IPS-18a (cell line): ENCODE measurements around the gene YBX3.

ENCODE experiments used
- H3K27ac ChIP-seq: one replicate; pipeline ENCODE4 v1.5.1; 2013; ENCODE audit warnings: low read length
- H3K27me3 ChIP-seq: one replicate; pipeline ENCODE4 v1.6.1; 2013; ENCODE audit warnings: mild to moderate bottlenecking, low read length; ENCODE audit not compliant: control insufficient read depth, insufficient read depth
- H3K36me3 ChIP-seq: one replicate; pipeline ENCODE4 v1.6.1; 2013; ENCODE audit warnings: low read depth, low read length; ENCODE audit not compliant: control insufficient read depth
- H3K4me1 ChIP-seq: one replicate; pipeline ENCODE4 v1.6.1; 2013; ENCODE audit warnings: low read depth, low read length; ENCODE audit not compliant: control insufficient read depth
- H3K4me3 ChIP-seq: one replicate; pipeline ENCODE4 v1.5.1; 2013; ENCODE audit warnings: low read length
- H3K9ac ChIP-seq: one replicate; pipeline ENCODE4 v1.6.1; 2013; ENCODE audit warnings: mild to moderate bottlenecking, low read length, moderate library complexity
- H3K9me3 ChIP-seq: one replicate; pipeline ENCODE4 v1.6.1; 2013; ENCODE audit warnings: low read depth, low read length; ENCODE audit not compliant: control insufficient read depth

Gene YBX3

GRCh38 chr12:10701843-10702242 lies 21.3 kb downstream of the YBX3 start:
- Histone ChIP-seq H3K36me3 (peaks cover 87% of the 10 kb centered on the region), H3K9me3 (no peaks in the 10 kb centered on the region), H3K4me3 (no peak overlapping the region), H3K4me1 (no peaks in the 10 kb centered on the region), H3K27me3 (no peaks in the 10 kb centered on the region), H3K9ac (no peak overlapping the region), H3K27ac (no peak overlapping the region)

GRCh38 chr12:10701131-10701681 lies 21.9 kb downstream of the YBX3 start:
- Histone ChIP-seq H3K9ac (no peak overlapping the region), H3K27ac (no peak overlapping the region), H3K27me3 (no peaks in the 10 kb centered on the region), H3K9me3 (no peaks in the 10 kb centered on the region), H3K36me3 (peaks cover 84% of the 10 kb centered on the region), H3K4me3 (no peak overlapping the region), H3K4me1 (no peaks in the 10 kb centered on the region)

GRCh38 chr12:10700581-10700980 lies 22.5 kb downstream of the YBX3 start:
- H3K9me3 ChIP-seq, result no peaks in the 10 kb centered on the region
- no peaks in the 10 kb centered on the region for H3K4me1 ChIP-seq
- no peak overlapping the region for H3K27ac ChIP-seq
- no peak overlapping the region for H3K9ac ChIP-seq
- H3K4me3 ChIP-seq, result no peak overlapping the region
- H3K27me3 ChIP-seq, result no peaks in the 10 kb centered on the region
- H3K36me3 ChIP-seq, result peaks cover 77% of the 10 kb centered on the region

DNA sequence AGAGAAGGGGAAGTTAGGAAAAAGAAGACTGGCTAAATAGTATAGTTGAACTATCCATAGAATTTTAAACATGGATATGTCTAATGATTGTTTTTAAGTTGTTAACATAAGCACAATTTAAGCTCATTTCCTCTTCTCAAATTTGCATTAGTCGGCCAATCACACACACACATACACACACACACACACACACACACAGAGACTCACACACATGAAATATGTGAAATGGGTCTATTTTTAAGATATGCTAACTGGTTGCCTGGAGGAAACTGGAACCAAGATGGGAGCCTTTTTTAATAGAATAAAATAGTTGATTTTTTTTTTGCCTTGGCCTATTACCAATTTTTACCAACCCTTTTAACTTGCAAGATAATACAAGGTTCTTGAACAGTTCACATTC lies 25.3 kb downstream of the YBX3 start:
- H3K4me3 ChIP-seq, result no peak overlapping the region
- no peaks in the 10 kb centered on the region for H3K27me3 ChIP-seq
- H3K36me3 ChIP-seq, result peaks cover 55% of the 10 kb centered on the region
- no peaks in the 10 kb centered on the region for H3K4me1 ChIP-seq
- H3K9me3 ChIP-seq, result no peaks in the 10 kb centered on the region
- H3K27ac ChIP-seq, result no peak overlapping the region
- no peak overlapping the region for H3K9ac ChIP-seq

GRCh38 chr12:10697156-10697555 lies 26.0 kb downstream of the YBX3 start:
- H3K27me3 ChIP-seq, result no peaks in the 10 kb centered on the region
- no peaks in the 10 kb centered on the region for H3K9me3 ChIP-seq
- no peak overlapping the region for H3K27ac ChIP-seq
- no peaks in the 10 kb centered on the region for H3K4me1 ChIP-seq
- peaks cover 48% of the 10 kb centered on the region for H3K36me3 ChIP-seq
- no peak overlapping the region for H3K9ac ChIP-seq
- H3K4me3 ChIP-seq, result no peak overlapping the region

DNA sequence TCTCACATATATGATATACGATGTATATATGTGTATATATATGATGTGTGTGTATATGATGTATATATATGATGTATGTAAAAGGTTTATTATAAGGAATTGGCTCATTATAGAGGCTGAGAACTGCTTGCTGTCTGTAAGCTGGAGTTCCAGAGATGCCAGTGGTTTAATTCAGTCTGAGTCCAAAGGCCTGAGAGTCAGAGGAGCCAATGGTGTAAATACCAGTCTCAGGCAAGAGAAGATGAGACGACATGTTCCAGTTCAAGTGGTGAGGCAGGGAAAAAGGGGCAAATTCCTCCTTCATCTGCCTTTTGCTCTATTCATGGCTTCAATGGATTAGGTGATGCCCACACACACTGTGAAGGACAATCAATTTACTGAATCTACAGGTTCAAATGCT lies 32.2 kb downstream of the YBX3 start:
- H3K4me3 ChIP-seq, result no peak overlapping the region
- H3K4me1 ChIP-seq, result no peaks in the 10 kb centered on the region
- H3K27me3 ChIP-seq, result no peaks in the 10 kb centered on the region
- H3K36me3 ChIP-seq, result no peaks in the 10 kb centered on the region
- H3K9me3 ChIP-seq, result no peaks in the 10 kb centered on the region
- H3K27ac ChIP-seq, result no peak overlapping the region
- H3K9ac ChIP-seq, result no peak overlapping the region

GRCh38 chr12:10689146-10689545 lies 34.0 kb downstream of the YBX3 start:
- no peaks in the 10 kb centered on the region for H3K36me3 ChIP-seq
- no peak overlapping the region for H3K9ac ChIP-seq

DNA sequence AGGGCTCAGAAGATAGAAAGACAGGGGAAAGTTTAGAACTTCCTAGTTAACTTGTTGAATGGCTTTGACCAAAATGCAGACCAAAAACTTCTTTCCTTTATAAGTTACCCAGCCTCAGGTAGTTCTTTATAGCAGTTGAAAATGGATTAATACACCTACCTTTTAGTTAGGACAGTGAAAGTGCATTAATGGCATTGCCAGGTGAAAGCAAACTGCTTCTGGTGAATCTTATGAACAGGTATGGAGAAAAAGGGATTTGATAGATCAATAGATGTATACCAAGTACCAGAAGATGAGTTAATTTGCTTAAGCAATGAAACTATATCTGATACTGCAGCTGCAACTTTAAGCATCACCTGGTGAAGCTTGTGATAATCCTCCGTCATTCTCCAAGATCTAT lies 35.1 kb downstream of the YBX3 start:
- H3K9me3 ChIP-seq, result no peaks in the 10 kb centered on the region
- H3K27ac ChIP-seq, result no peak overlapping the region
- no peak overlapping the region for H3K4me3 ChIP-seq
- no peaks in the 10 kb centered on the region for H3K36me3 ChIP-seq
- H3K9ac ChIP-seq, result no peak overlapping the region
- H3K4me1 ChIP-seq, result no peaks in the 10 kb centered on the region
- no peaks in the 10 kb centered on the region for H3K27me3 ChIP-seq

More at GRCh38 chr12:10689146-10689545, 34.0 kb downstream of the YBX3 start:
- Histone ChIP-seq H3K4me1 (no peaks in the 10 kb centered on the region), H3K27me3 (no peaks in the 10 kb centered on the region), H3K4me3 (no peak overlapping the region), H3K27ac (no peak overlapping the region), H3K9me3 (no peaks in the 10 kb centered on the region)

- Histone ChIP-seq H3K4me1 (no peaks in the 10 kb centered on the region), H3K27ac (no peak within 1 kb of the TSS), H3K9ac (peak within 1 kb of the TSS; percentile 35), H3K27me3 (peaks cover 4% of the 10 kb centered on the region), H3K4me3 (peak within 1 kb of the TSS; percentile 68), H3K36me3 (no peaks in the 10 kb centered on the region), H3K9me3 (no peaks in the 10 kb centered on the region)
Observed at GRCh38 chr12:10673659-10674384, 49.3 kb downstream of the YBX3 start, which contains the start of gene STYK1. Gene STYK1, minus strand, starts transcription at chr12:10674052. Its CDS starts 39,434 bp downstream, at chr12:10634618.

GRCh38 chr12:10672231-10672868 lies 50.8 kb downstream of the YBX3 start:
- Histone ChIP-seq H3K4me1 (no peaks in the 10 kb centered on the region), H3K9ac (no peak overlapping the region), H3K27ac (no peak overlapping the region), H3K4me3 (no peak overlapping the region), H3K27me3 (peaks cover 4% of the 10 kb centered on the region), H3K36me3 (no peaks in the 10 kb centered on the region), H3K9me3 (no peaks in the 10 kb centered on the region)

DNA sequence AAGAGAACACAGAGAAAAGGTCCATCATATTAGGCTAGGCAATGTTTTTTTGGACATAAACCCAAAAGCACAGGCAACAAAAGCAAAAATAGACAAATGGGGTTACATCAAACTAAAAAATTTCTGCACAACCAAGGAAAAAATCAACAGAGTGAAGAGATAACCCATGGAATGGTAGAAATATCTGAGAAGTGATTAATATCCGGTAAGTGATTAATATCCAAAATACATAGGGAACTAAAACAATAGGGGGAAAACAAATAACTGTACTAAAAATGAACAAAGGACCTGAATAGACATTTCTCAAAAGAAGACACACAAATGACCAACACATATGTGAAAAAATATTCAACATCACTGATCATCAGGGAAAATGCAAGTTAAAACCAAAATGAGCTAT lies 53.6 kb downstream of the YBX3 start:
- Histone ChIP-seq H3K27ac (no peak overlapping the region), H3K9ac (no peak overlapping the region), H3K4me1 (no peaks in the 10 kb centered on the region), H3K36me3 (no peaks in the 10 kb centered on the region), H3K4me3 (no peak overlapping the region), H3K9me3 (no peaks in the 10 kb centered on the region), H3K27me3 (peaks cover 4% of the 10 kb centered on the region)

GRCh38 chr12:10668526-10668925 lies 54.6 kb downstream of the YBX3 start:
- no peaks in the 10 kb centered on the region for H3K36me3 ChIP-seq
- no peak overlapping the region for H3K27ac ChIP-seq
- H3K4me3 ChIP-seq, result no peak overlapping the region
- H3K9me3 ChIP-seq, result no peaks in the 10 kb centered on the region
- H3K9ac ChIP-seq, result no peak overlapping the region
- H3K27me3 ChIP-seq, result peaks cover 2% of the 10 kb centered on the region
- H3K4me1 ChIP-seq, result no peaks in the 10 kb centered on the region
